RWPE2 (cell line): ENCODE data around the gene ACAD10.

Experiments
- ATAC-seq: fragments of 200-7000 bp; cut with Tn5 transposase; 3 replicates; pipeline ENCODE4 v1.9.1; 2021; ENCODE audit warnings: low read depth
- DNase-seq: peaks from one replicate; pipeline ENCODE4 v3.0.0-alpha.2; 2020; ENCODE audit warnings: low spot score
- H3K27ac ChIP-seq: fragments of 450-650 bp; 2 replicates; pipeline ENCODE4 v1.5.1; 2017; ENCODE audit warnings: mild to moderate bottlenecking; ENCODE audit not compliant: poor library complexity, severe bottlenecking
- H3K27me3 ChIP-seq: fragments of 250-450 bp; sonication (Bioruptor Pico); 2 replicates; pipeline ENCODE4 v1.5.1; 2021; ENCODE audit warnings: mild to moderate bottlenecking, moderate library complexity; ENCODE audit not compliant: insufficient read depth, poor library complexity, severe bottlenecking
- H3K36me3 ChIP-seq: fragments of 250-450 bp; sonication (Bioruptor Pico); 2 replicates; pipeline ENCODE4 v1.5.1; 2020; ENCODE audit warnings: low read depth, mild to moderate bottlenecking, moderate library complexity
- H3K4me1 ChIP-seq: fragments of 250-450 bp; sonication (Bioruptor Pico); 2 replicates; pipeline ENCODE4 v1.5.1; 2021; ENCODE audit warnings: mild to moderate bottlenecking, moderate library complexity; ENCODE audit not compliant: insufficient read depth, poor library complexity, severe bottlenecking
- H3K4me3 ChIP-seq: fragments of 250-450 bp; sonication (Bioruptor Pico); 2 replicates; pipeline ENCODE4 v1.5.1; 2021; ENCODE audit warnings: mild to moderate bottlenecking, moderate library complexity; ENCODE audit not compliant: severe bottlenecking
- H3K9me3 ChIP-seq: fragments of 250-450 bp; sonication (Bioruptor Pico); 2 replicates; pipeline ENCODE4 v1.5.1; 2021; ENCODE audit warnings: mild to moderate bottlenecking, moderate library complexity; ENCODE audit not compliant: severe bottlenecking
- CTCF ChIP-seq: fragments of 450-650 bp; IDR thresholded peaks from one replicate; pipeline ENCODE4 v1.5.1; 2017; ENCODE audit warnings: mild to moderate bottlenecking, moderate library complexity; ENCODE audit not compliant: poor library complexity, severe bottlenecking

Gene ACAD10

DNA sequence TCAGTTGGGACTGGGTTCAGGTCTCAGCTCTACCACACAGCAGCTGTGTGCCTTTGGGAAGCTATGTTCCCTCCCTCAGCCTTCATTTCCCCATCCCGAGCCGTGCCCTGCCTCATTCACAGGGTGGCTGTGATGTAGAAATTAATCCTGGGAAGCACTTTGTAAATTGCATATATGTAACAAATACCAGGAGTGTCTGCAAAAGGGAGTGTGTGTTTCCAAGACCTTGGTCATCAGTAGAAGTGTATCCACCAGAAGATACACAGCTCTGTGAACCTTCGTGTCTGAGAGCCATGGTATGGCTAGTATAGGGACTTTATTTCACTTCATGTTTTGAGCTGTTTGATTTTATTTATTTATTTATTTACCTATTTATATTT lies 107.0 kb downstream of the ACAD10 start:
- DNase-seq: no peak
- Histone ChIP-seq H3K36me3 (peaks cover 25% of the 10 kb centered on the region), H3K27me3 (no peaks in the 10 kb centered on the region), H3K4me3 (no peak overlapping the region), H3K4me1 (no peaks in the 10 kb centered on the region), H3K9me3 (no peaks in the 10 kb centered on the region), H3K27ac (no peak overlapping the region)
- no peak for TF ChIP-seq CTCF
- no peak for ATAC-seq

DNA sequence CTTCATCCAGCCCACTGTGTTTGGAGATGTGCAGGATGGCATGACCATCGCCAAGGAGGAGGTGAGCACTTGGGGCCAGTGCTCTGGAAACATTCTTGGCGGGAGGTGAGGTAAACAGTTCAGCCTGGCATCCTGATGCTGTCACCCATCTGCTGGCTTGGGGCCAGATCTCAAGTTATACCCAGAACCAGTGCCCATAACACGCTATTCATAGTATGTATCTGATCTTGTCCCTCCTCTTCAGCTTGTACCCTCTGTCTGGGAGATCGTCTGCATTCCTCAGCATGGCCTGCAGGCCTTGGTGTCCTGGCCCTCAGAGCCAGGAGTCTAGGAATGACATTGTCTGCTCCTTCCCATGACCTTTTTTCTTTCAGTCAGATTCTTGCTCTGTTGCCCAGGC lies 112.3 kb downstream of the ACAD10 start:
- Histone ChIP-seq H3K9me3 (no peaks in the 10 kb centered on the region), H3K4me1 (no peaks in the 10 kb centered on the region), H3K27me3 (no peaks in the 10 kb centered on the region), H3K27ac (no peak overlapping the region), H3K4me3 (no peak overlapping the region), H3K36me3 (peaks cover 26% of the 10 kb centered on the region)
- TF ChIP-seq CTCF: no peak
- DNase-seq (no peak), ATAC-seq (no peak)

- no peak for TF ChIP-seq CTCF
- Histone ChIP-seq H3K27me3 (no peaks in the 10 kb centered on the region), H3K9me3 (no peaks in the 10 kb centered on the region), H3K4me3 (no peak overlapping the region), H3K4me1 (no peaks in the 10 kb centered on the region), H3K27ac (no peak overlapping the region), H3K36me3 (peaks cover 19% of the 10 kb centered on the region)
- DNase-seq (no peak), ATAC-seq (no peak)
Measured at GRCh38 chr12:111799758-111800157, 113.9 kb downstream of the ACAD10 start.

DNA sequence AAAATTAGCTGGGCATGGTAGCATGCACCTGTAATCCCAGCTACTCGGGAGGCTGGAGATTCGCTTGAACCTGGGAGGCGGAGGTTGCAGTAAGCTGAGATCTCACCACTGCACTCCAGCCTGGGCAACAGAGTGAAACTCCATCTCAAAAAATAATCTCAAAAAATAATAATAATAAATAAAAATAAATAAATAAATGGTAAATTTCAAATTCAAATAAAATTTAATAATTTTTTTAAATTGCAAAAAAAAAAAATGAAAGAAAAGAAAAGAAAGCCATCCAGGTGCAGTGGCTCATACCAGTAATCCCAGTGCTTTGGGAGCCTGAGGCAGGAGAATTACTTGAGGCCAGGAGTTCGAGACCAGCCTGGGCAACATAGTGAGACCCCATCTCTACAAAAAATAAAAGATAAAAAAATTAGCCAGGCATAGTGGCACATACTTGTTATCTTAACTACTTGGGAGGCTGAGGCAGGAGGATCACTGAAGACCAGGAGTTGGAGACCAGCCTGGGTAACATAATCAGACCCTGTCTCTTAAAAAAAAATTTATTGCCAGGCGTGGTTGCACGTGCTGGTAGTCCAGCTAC lies 117.3 kb downstream of the ACAD10 start:
- H3K9me3 ChIP-seq: no peaks in the 10 kb centered on the region
- ATAC-seq (no peak), DNase-seq (no peak)
- no peak overlapping the region for H3K27ac ChIP-seq
- H3K4me1 ChIP-seq: no peaks in the 10 kb centered on the region
- peaks cover 18% of the 10 kb centered on the region for H3K36me3 ChIP-seq
- no peak for TF ChIP-seq CTCF
- no peak overlapping the region for H3K4me3 ChIP-seq
- H3K27me3 ChIP-seq: no peaks in the 10 kb centered on the region

GRCh38 chr12:111803851-111804250 lies 118.0 kb downstream of the ACAD10 start:
- Histone ChIP-seq H3K4me3 (no peak overlapping the region), H3K36me3 (peaks cover 18% of the 10 kb centered on the region), H3K27me3 (no peaks in the 10 kb centered on the region), H3K4me1 (no peaks in the 10 kb centered on the region), H3K9me3 (no peaks in the 10 kb centered on the region), H3K27ac (no peak overlapping the region)
- DNase-seq (no peak), ATAC-seq (no peak)
- no peak for TF ChIP-seq CTCF
